ENCODE results near the gene TAPT1. TPM values are rescaled to one million over a fixed set of nuclear protein-coding genes. Genes with fewer than 3 reads are reported as not detected.

Gene TAPT1
- total and polyA plus RNA-seq, 2 donors (not counting 3 experiments of a cell fraction or from before 2014, with no cell fraction given) = 6.9 to 17.5 TPM

DNA sequence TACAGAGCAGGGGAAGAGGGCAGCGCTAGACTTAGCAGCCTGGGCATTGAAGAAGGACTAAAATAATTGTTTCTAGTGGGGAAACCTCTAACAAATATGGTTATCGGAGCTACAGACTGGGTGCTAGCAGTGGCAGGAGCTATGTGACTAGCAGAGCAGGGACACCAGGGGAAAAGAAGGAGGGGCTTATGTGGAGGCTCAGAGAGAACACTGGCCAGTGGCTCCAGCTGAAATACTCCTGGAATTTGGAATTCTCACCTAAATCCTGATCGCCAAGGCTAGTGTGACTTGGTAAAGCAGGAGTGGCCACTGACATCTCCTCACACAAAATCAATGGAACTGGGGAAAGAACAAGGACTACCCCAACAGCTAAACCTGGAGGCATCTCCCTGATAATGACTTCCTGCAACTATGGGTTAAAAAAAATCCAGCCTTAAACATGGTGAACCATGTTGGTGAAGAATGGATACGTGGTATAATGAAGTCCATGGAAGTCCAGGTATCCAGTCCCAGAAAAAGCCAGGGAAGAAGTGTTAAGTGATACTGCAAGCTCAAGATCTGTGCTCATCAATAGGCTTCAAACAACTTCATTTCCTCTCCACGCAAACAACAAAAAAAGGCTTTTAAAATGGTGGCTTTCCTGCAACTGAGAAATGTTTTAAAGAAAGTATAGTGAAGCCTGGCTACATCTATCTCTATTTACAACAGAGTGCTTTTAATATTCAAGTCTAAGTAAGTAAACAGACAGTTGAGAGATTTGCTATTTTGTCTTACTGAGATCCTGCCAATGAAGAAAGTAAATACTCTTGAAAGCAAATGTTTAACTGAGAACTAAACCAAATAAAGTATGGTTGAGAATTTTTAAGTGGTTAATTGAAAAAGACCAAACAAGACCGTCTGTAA, 1.8 kb downstream of the TAPT1 start:
- dilution Hi-C loops (cut with MboI; ENCODE audit: extremely low pct_ligation_motif_present, low sequenced_read_pairs) (no loop called here), intact Hi-C loops (cut with micrococcal nuclease) (loop anchor here (10.0 kb wide), 1 partner anchor 570 kb away; the partner anchor contains the start of gene FBXL5)
- Histone ChIP-seq H3K27me3 (ENCODE audit: control insufficient read depth in 2 of 2, insufficient read depth in 2 of 2, low read length in 2 of 2) (no peaks in the 10 kb centered on the region), H3K4me1 (ENCODE audit: control insufficient read depth, extremely low read depth, insufficient read depth, low read length) (peaks cover 15% of the 10 kb centered on the region), H3K4me2 (ENCODE audit: insufficient read depth, low read length) (peak overlapping the region; percentile 100), H3K9me1 (replicated peaks; ENCODE audit: control insufficient read depth, extremely low read depth, insufficient read depth, low read length) (no peaks in the 10 kb centered on the region), H3K9ac (replicated peaks; ENCODE audit: extremely low read depth, insufficient read depth, low read length) (peak overlapping the region; percentile 88), H3K27ac (ENCODE audit: insufficient read depth, low read depth, low read length) (no peak overlapping the region), H3K4me3 (replicated peaks in 1 of 3; ENCODE audit: insufficient read depth in 1 of 3, low read depth in 1 of 3, low read length in 3 of 3) (peak overlapping the region in 1 of 3 experiments; percentile 99), H3K9me3 (replicated peaks; ENCODE audit: control insufficient read depth, insufficient read depth, low read length) (no peaks in the 10 kb centered on the region), H3K36me3 (ENCODE audit: control insufficient read depth in 2 of 2, extremely low read depth in 1 of 2, insufficient read depth in 2 of 2, low read length in 2 of 2) (no peaks in the 10 kb centered on the region), H2AFZ (ENCODE audit: low read depth, low read length) (no peak overlapping the region), H3K79me2 (ENCODE audit: control insufficient read depth, insufficient read depth, low read length) (peaks cover 28% of the 10 kb centered on the region), H4K20me1 (replicated peaks; ENCODE audit: control insufficient read depth, extremely low read depth, insufficient read depth, low read length) (peaks cover 3% of the 10 kb centered on the region)
- no TSS peak for BruUV-seq (replicated peaks)
- TF ChIP-seq POLR2AphosphoS5 (IDR thresholded peaks at IDR 0.05; ENCODE audit: insufficient read depth, low read depth, low read length) (no peak), JUN (IDR thresholded peaks at IDR 0.05; ENCODE audit: borderline replicate concordance, insufficient read depth, insufficient read length, low read depth) (no peak), MYC (IDR thresholded peaks at IDR 0.05; ENCODE audit: low read depth, low read length) (no peak), EZH2 (IDR thresholded peaks at IDR 0.05; ENCODE audit: borderline replicate concordance, low read depth, low read length, severe bottlenecking) (no peak), POLR2A (IDR thresholded peaks at IDR 0.05; ENCODE audit: low read depth, low read length) (no peak), FOS (IDR thresholded peaks at IDR 0.05; ENCODE audit: borderline replicate concordance, insufficient read depth, low read length) (no peak), GATA2 (IDR thresholded peaks at IDR 0.05; ENCODE audit: insufficient read depth, insufficient read length, low read depth, low read length) (no peak)
- TF ChIP-seq, protein P1, sequence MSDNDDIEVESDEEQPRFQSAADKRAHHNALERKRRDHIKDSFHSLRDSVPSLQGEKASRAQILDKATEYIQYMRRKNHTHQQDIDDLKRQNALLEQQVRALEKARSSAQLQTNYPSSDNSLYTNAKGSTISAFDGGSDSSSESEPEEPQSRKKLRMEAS (IDR thresholded peaks at IDR 0.05; ENCODE audit: insufficient read depth, insufficient read length) = no peak
- TF ChIP-seq, protein P2, sequence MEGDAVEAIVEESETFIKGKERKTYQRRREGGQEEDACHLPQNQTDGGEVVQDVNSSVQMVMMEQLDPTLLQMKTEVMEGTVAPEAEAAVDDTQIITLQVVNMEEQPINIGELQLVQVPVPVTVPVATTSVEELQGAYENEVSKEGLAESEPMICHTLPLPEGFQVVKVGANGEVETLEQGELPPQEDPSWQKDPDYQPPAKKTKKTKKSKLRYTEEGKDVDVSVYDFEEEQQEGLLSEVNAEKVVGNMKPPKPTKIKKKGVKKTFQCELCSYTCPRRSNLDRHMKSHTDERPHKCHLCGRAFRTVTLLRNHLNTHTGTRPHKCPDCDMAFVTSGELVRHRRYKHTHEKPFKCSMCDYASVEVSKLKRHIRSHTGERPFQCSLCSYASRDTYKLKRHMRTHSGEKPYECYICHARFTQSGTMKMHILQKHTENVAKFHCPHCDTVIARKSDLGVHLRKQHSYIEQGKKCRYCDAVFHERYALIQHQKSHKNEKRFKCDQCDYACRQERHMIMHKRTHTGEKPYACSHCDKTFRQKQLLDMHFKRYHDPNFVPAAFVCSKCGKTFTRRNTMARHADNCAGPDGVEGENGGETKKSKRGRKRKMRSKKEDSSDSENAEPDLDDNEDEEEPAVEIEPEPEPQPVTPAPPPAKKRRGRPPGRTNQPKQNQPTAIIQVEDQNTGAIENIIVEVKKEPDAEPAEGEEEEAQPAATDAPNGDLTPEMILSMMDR (IDR thresholded peaks at IDR 0.05; ENCODE audit: extremely low read depth in 1 of 2, insufficient read depth in 1 of 2, low read depth in 1 of 2, low read length in 2 of 2) = no peak
- DNase-seq (ENCODE audit: low read depth, low spot score) (no peak), FAIRE-seq (no peak)
- CTCF ChIA-PET = interaction anchor here (1.1 to 1.6 kb wide), 5 partner anchors 17 to 40 kb away, joined by 3 to 5 read pairs (median 4); no protein-coding TSS in a partner anchor
- POLR2A ChIA-PET = no interaction called here
